Measurements from ENCODE around the gene SPATS2L. TPM values are rescaled to one million over a fixed set of nuclear protein-coding genes. Genes with fewer than 3 reads are reported as not detected.

SPATS2L gene
- total and polyA plus RNA-seq, 12 donors: 16.7 to 68.8 (median 43.6) TPM

GRCh38 chr2:200385063-200385635 is 78.7 kb downstream of the SPATS2L start:
- 94 to 99% (median 96%) methylated on average over 5 of the region's 5 CpGs for WGBS, 4 donors
- peaks cover 0 to 10% of the 10 kb centered on the region in 2 donors for H3K36me3 ChIP-seq (replicated peaks in 1 of 2)
- H3K27me3 ChIP-seq: no peaks in the 10 kb centered on the region
- H3K4me1 ChIP-seq (replicated peaks in 1 of 2): peaks cover 0 to 32% of the 10 kb centered on the region in 2 donors
- no peaks in the 10 kb centered on the region for H3K9me3 ChIP-seq (replicated peaks in 1 of 3)
- TF ChIP-seq CTCF (IDR thresholded peaks at IDR 0.05) (no peak), POLR2A (IDR thresholded peaks at IDR 0.05) (no peak)
- no peak overlapping the region for H3K4me3 ChIP-seq
- intact Hi-C loops (cut with DNase I): no loop called here
- H3K27ac ChIP-seq: no peak overlapping the region
- no peak for DNase-seq

GRCh38 chr2:200393191-200393590 is 86.7 kb downstream of the SPATS2L start:
- Histone ChIP-seq H3K27me3 (no peaks in the 10 kb centered on the region), H3K4me3 (no peak overlapping the region), H3K36me3 (replicated peaks in 1 of 2) (peaks cover 0 to 13% of the 10 kb centered on the region in 2 donors), H3K27ac (no peak overlapping the region), H3K9me3 (replicated peaks in 1 of 3) (no peaks in the 10 kb centered on the region), H3K4me1 (replicated peaks in 1 of 2) (no peaks in the 10 kb centered on the region)
- DNase-seq: no peak
- intact Hi-C loops (cut with DNase I): no loop called here
- 86 to 95% (median 89%) methylated on average over 2 of the region's 2 CpGs for WGBS, 4 donors
- TF ChIP-seq POLR2A (IDR thresholded peaks at IDR 0.05) (no peak), CTCF (IDR thresholded peaks at IDR 0.05) (no peak)

- Histone ChIP-seq H3K4me3 (no peak overlapping the region), H3K9me3 (replicated peaks in 1 of 3) (no peaks in the 10 kb centered on the region), H3K27ac (no peak overlapping the region), H3K27me3 (no peaks in the 10 kb centered on the region), H3K4me1 (replicated peaks in 1 of 2) (no peaks in the 10 kb centered on the region), H3K36me3 (replicated peaks in 1 of 2) (peaks cover 0 to 13% of the 10 kb centered on the region in 2 donors)
- WGBS, 4 donors: 92 to 98% (median 97%) methylated on average over 7 of the region's 7 CpGs
- DNase-seq: no peak
- intact Hi-C loops (cut with DNase I): no loop called here
- no peak for TF ChIP-seq POLR2A (IDR thresholded peaks at IDR 0.05)
- no peak for TF ChIP-seq CTCF (IDR thresholded peaks at IDR 0.05)
These were observed 87.6 kb downstream of the SPATS2L start for GRCh38 chr2:200394045-200394444.

GRCh38 chr2:200396781-200397242 is 90.3 kb downstream of the SPATS2L start:
- DNase-seq: no peak
- no peaks in the 10 kb centered on the region for H3K4me1 ChIP-seq (replicated peaks in 1 of 2)
- intact Hi-C loops (cut with DNase I): no loop called here
- H3K9me3 ChIP-seq (replicated peaks in 1 of 3): no peaks in the 10 kb centered on the region
- WGBS, 4 donors: 86 to 93% (median 89%) methylated on average over 2 of the region's 2 CpGs
- H3K4me3 ChIP-seq: no peak overlapping the region
- no peak for TF ChIP-seq CTCF (IDR thresholded peaks at IDR 0.05)
- no peak for TF ChIP-seq POLR2A (IDR thresholded peaks at IDR 0.05)
- H3K36me3 ChIP-seq (replicated peaks in 1 of 2): no peaks in the 10 kb centered on the region
- H3K27me3 ChIP-seq: no peaks in the 10 kb centered on the region
- no peak overlapping the region for H3K27ac ChIP-seq

Measured in adrenal gland (tissue), 12 donors.